Mesenchymal stem cell (in vitro differentiated cells and primary cell): ENCODE measurements around the gene PFN3.

Experiments used
- DNase-seq: peaks from one replicate; pipeline ENCODE4 v3.0.0-alpha.2; 2013
- H2AFZ ChIP-seq: one replicate; pipeline ENCODE4 v1.6.1; 2013; ENCODE audit warnings: low read depth, mild to moderate bottlenecking, control low read depth, inconsistent platforms, low read length, moderate library complexity
- H2AK5ac ChIP-seq: 2 replicates; pipeline ENCODE4 v1.6.1; 2013; ENCODE audit warnings: low read length, moderate library complexity, mild to moderate bottlenecking, inconsistent platforms; ENCODE audit not compliant: severe bottlenecking
- H2BK120ac ChIP-seq: one replicate; pipeline ENCODE4 v1.6.1; 2013; ENCODE audit warnings: low read depth, mild to moderate bottlenecking, inconsistent platforms, low read length, moderate library complexity
- H2BK12ac ChIP-seq, 2 experiments: one replicate each; pipeline ENCODE4 v1.6.1; 2013; ENCODE audit warnings: inconsistent platforms in 2 of 2, low read length in 2 of 2, mild to moderate bottlenecking in 2 of 2, moderate library complexity in 2 of 2, control low read depth in 1 of 2
- H2BK15ac ChIP-seq: one replicate; pipeline ENCODE4 v1.6.1; 2013; ENCODE audit warnings: mild to moderate bottlenecking, low read depth, inconsistent platforms; ENCODE audit not compliant: poor library complexity, severe bottlenecking
- H2BK5ac ChIP-seq: 2 replicates; pipeline ENCODE4 v1.6.1; 2013; ENCODE audit warnings: low read depth, mild to moderate bottlenecking, low read length, control low read depth, inconsistent platforms; ENCODE audit not compliant: poor library complexity, severe bottlenecking
- H3K14ac ChIP-seq, 2 experiments: one replicate each; pipeline ENCODE4 v1.6.1; 2013; ENCODE audit warnings: inconsistent platforms in 2 of 2, low read length in 2 of 2, control low read depth in 1 of 2, mild to moderate bottlenecking in 1 of 2, moderate library complexity in 1 of 2
- H3K18ac ChIP-seq, 2 experiments: one replicate each; pipeline ENCODE4 v1.6.1; 2013; ENCODE audit warnings: inconsistent platforms in 2 of 2, low read length in 2 of 2, control low read depth in 1 of 2, low read depth in 1 of 2, mild to moderate bottlenecking in 1 of 2
- H3K23ac ChIP-seq, 2 experiments: one replicate each; pipeline ENCODE4 v1.6.1; 2013; ENCODE audit warnings: inconsistent platforms in 2 of 2, low read length in 2 of 2, mild to moderate bottlenecking in 2 of 2, moderate library complexity in 2 of 2, control low read depth in 1 of 2
- H3K27ac ChIP-seq: 2 replicates; pipeline ENCODE4 v1.5.1; 2013; ENCODE audit warnings: mild to moderate bottlenecking, moderate library complexity, low read length, control low read depth, inconsistent platforms; ENCODE audit not compliant: poor library complexity, severe bottlenecking
- H3K27me3 ChIP-seq, 2 experiments: 2 replicates each; pipeline versions ENCODE4 v1.6.1 to v1.7.0; 2013; ENCODE audit warnings: low read length in 2 of 2, mild to moderate bottlenecking in 2 of 2, moderate library complexity in 2 of 2, control low read depth in 1 of 2, inconsistent platforms in 1 of 2; ENCODE audit not compliant: control insufficient read depth in 1 of 2, insufficient read depth in 1 of 2
- H3K36me3 ChIP-seq, 2 experiments: 2 replicates each; pipeline versions ENCODE4 v1.6.1 to v1.7.0; 2013; ENCODE audit warnings: low read length in 2 of 2, control low read depth in 1 of 2, inconsistent platforms in 1 of 2, low read depth in 1 of 2, mild to moderate bottlenecking in 1 of 2; ENCODE audit not compliant: insufficient read depth in 2 of 2, control insufficient read depth in 1 of 2
- H3K4ac ChIP-seq, 2 experiments: one replicate each; pipeline ENCODE4 v1.6.1; 2013; ENCODE audit warnings: inconsistent platforms in 2 of 2, low read length in 2 of 2, mild to moderate bottlenecking in 2 of 2, moderate library complexity in 2 of 2, control low read depth in 1 of 2, low read depth in 1 of 2
- H3K4me1 ChIP-seq: 2 replicates; pipeline ENCODE4 v1.6.1; 2013; ENCODE audit warnings: low read depth, low read length, control low read depth; ENCODE audit not compliant: control insufficient read depth, insufficient read depth
- H3K4me2 ChIP-seq: 2 replicates; pipeline ENCODE4 v1.6.1; 2013; ENCODE audit warnings: low read length, mild to moderate bottlenecking, inconsistent platforms; ENCODE audit not compliant: poor library complexity, severe bottlenecking
- H3K4me3 ChIP-seq, 2 experiments: 2 replicates each; pipeline versions ENCODE4 v1.5.1 to v1.7.0; 2013; ENCODE audit warnings: low read length in 2 of 2, mild to moderate bottlenecking in 2 of 2, control low read depth in 1 of 2, low read depth in 1 of 2; ENCODE audit not compliant: insufficient read depth in 1 of 2
- H3K79me1 ChIP-seq: replicated peaks from 2 replicates; pipeline ENCODE4 v1.6.1; 2013; ENCODE audit warnings: mild to moderate bottlenecking, control low read depth, low read length, inconsistent platforms; ENCODE audit not compliant: poor library complexity, severe bottlenecking
- H3K9ac ChIP-seq: 2 replicates; pipeline ENCODE4 v1.7.0; 2013; ENCODE audit warnings: mild to moderate bottlenecking, low read length, moderate library complexity
- H3K9me3 ChIP-seq: 2 replicates; pipeline ENCODE4 v1.7.0; 2013; ENCODE audit warnings: mild to moderate bottlenecking, low read length; ENCODE audit not compliant: control insufficient read depth
- H4K8ac ChIP-seq: one replicate; pipeline ENCODE4 v1.6.1; 2013; ENCODE audit warnings: inconsistent platforms, mild to moderate bottlenecking, low read length, moderate library complexity
- H4K91ac ChIP-seq: one replicate; pipeline ENCODE4 v1.6.1; 2013; ENCODE audit warnings: mild to moderate bottlenecking, low read length, inconsistent platforms
- WGBS: methylation state at CpG from one replicate; pipeline ENCODE4 v1.1.7; 2013; ENCODE audit warnings: mixed read lengths; 5-methylcytosine and 5-hydroxymethylcytosine counted together

PFN3 gene

DNA sequence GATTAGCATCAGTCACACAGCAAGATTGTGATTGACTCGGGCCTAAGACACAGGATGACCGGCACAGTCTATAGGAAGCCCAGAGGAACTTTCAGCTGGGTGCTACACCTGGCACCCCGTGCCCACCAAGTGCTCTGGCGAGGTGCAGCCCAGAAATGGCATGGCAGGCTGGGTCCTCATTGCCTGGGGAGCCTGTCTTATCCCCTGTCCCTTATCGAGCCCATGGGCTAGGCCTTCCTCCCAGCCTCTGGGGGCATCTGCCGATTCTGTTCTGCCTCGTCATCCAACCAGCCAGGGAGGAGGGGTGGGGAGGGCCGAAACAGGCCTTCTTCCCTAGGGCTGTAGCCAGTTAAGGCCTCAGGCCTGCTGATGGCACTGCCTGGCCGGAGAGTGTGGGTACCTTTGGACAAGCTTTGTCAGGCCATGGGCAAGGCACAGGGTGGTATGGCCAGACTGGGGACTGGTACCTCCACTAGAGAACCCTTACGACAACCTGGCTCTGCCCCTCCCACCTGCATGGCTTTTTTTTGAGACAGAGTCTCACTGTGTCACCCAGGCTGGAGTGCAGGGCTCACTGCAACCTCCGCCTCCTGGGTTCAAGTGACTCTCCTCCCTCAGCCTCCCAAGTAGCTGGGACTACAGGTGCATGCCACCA lies 27.6 kb upstream of the PFN3 start:
- DNase-seq: no peak
- Histone ChIP-seq H3K23ac (no peak overlapping the region), H4K91ac (no peak overlapping the region), H3K4me2 (no peak overlapping the region), H3K27me3 (no peaks in the 10 kb centered on the region), H2BK12ac (no peak overlapping the region), H3K36me3 (peaks cover 20 to 34% of the 10 kb centered on the region in 2 experiments), H3K27ac (no peak overlapping the region), H2AFZ (no peak overlapping the region), H3K4me3 (peak overlapping the region in 1 of 2 experiments; percentile 90), H3K18ac (no peak overlapping the region), H2BK120ac (no peak overlapping the region), H3K9ac (peak overlapping the region; percentile 93), H3K79me1 (peaks cover 39% of the 10 kb centered on the region), H4K8ac (no peak overlapping the region), H2AK5ac (no peak overlapping the region), H3K14ac (no peak overlapping the region), H2BK15ac (peak overlapping the region; percentile 56), H3K9me3 (no peaks in the 10 kb centered on the region), H2BK5ac (no peak overlapping the region), H3K4ac (no peak overlapping the region), H3K4me1 (peaks cover 23% of the 10 kb centered on the region)
- 91% methylated on average over 11 of the region's 11 CpGs for WGBS

DNA sequence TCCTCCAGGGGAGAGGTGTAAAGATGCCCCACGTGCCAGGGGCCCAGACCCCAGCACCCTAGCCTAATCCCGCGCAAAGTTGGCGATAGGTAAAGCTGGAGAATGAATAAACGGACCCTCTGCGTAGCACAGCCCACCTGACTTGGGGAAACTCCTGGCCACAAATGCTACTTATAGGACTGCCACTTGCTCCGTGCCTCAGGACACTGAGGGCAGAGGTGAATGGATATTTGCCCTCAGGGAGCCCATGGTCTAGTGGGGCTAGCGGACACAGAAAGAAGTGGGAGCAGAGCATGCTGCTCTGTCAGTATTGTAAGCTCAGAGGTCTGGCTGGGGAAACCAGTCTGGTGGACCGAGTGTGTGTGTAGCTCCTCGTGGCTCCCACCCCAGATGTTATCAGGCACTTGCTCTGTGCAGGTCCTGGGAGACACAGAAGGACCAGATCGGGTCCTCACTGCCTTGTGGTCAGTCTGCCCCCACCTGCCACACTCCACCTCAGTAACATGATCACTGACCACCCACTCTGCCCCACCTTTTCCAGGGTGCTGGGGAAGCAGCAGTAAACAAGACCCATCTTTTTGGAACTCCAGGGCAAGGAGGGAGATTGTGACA lies 26.9 kb upstream of the PFN3 start:
- peak overlapping the region; percentile 57 for H2BK120ac ChIP-seq
- H3K18ac ChIP-seq: peak overlapping the region; percentile 86 to 97
- H4K91ac ChIP-seq: no peak overlapping the region
- peak overlapping the region; percentile 98 for H2BK15ac ChIP-seq
- H3K36me3 ChIP-seq: peaks cover 13 to 27% of the 10 kb centered on the region in 2 experiments
- H2AFZ ChIP-seq: peak overlapping the region; percentile 67
- peak; percentile 33 for DNase-seq
- no peaks in the 10 kb centered on the region for H3K9me3 ChIP-seq
- H3K14ac ChIP-seq: peak overlapping the region in 1 of 2 experiments; percentile 53
- peaks cover 39% of the 10 kb centered on the region for H3K79me1 ChIP-seq
- no peak overlapping the region for H2BK5ac ChIP-seq
- H3K27me3 ChIP-seq: no peaks in the 10 kb centered on the region
- peak overlapping the region; percentile 93 for H3K9ac ChIP-seq
- no peak overlapping the region for H4K8ac ChIP-seq
- peak overlapping the region in 1 of 2 experiments; percentile 27 for H3K23ac ChIP-seq
- H2AK5ac ChIP-seq: peak overlapping the region; percentile 65
- H3K27ac ChIP-seq: no peak overlapping the region
- peak overlapping the region; percentile 43 to 77 for H3K4ac ChIP-seq
- H3K4me1 ChIP-seq: peaks cover 23% of the 10 kb centered on the region
- WGBS: 26% methylated on average over 11 of the region's 11 CpGs
- peak overlapping the region in 1 of 2 experiments; percentile 56 for H2BK12ac ChIP-seq
- H3K4me3 ChIP-seq: peak overlapping the region; percentile 79 to 90
- peak overlapping the region; percentile 88 for H3K4me2 ChIP-seq

DNA sequence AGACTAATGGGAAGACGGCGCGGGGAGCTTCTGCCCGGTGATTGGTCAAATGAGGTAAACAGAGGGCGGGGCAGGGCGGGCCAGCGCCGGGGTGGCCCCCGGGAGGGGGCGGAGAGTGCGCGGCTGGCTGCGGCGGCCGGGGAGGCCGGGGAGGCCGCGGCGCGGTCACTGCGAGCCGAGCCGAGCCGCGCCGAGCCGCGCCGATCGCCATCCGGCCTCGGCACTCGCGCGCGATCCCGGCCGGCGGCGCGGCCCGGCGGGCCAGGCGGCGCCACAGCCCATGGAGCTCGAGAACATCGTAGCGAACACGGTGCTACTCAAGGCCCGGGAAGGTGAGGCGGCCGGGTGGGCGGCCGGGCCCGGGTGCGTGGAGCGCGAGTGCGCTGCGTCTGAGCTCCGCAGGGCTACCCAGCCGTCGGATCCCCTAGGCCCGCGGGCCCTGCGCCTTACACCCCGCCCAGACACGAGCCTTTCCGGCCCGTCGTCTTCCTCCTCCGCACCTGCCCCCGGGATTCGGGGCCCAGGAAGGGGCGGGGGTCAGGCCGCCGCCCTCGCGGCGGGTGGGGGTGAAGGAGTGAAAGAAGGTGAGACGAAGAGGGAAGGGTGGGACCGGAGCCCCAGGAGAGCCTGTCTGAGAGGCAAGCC lies 26.2 kb upstream of the PFN3 start, which contains the start of gene GRK6:
TSS of gene GRK6 (plus strand) at position 111 of the 645 bp plus-strand sequence. CDS start at position 281, 170 bp downstream.
- Histone ChIP-seq H3K79me1 (peaks cover 35% of the 10 kb centered on the region), H2BK12ac (peak within 1 kb of the TSS; percentile 66 to 93)
- WGBS: under 1% methylated on average over 58 of the region's 82 CpGs

More for the DNA sequence above, 26.2 kb upstream of the PFN3 start, which contains the start of gene GRK6:
- Histone ChIP-seq H3K9ac (peak within 1 kb of the TSS; percentile 93), H3K4me2 (peak within 1 kb of the TSS; percentile 88), H3K18ac (peak within 1 kb of the TSS; percentile 94 to 97), H3K4me1 (peaks cover 23% of the 10 kb centered on the region), H4K8ac (peak within 1 kb of the TSS; percentile 95), H3K4ac (peak within 1 kb of the TSS; percentile 71 to 77), H2BK5ac (peak within 1 kb of the TSS; percentile 40), H2AFZ (peak within 1 kb of the TSS; percentile 67), H3K36me3 (peaks cover 8 to 20% of the 10 kb centered on the region in 2 experiments), H3K14ac (peak within 1 kb of the TSS in 1 of 2 experiments; percentile 53), H3K27ac (peak within 1 kb of the TSS; percentile 95), H3K23ac (peak within 1 kb of the TSS; percentile 3 to 27), H2BK15ac (peak within 1 kb of the TSS; percentile 98), H3K4me3 (peak within 1 kb of the TSS; percentile 79 to 90), H4K91ac (peak within 1 kb of the TSS; percentile 86), H2AK5ac (peak within 1 kb of the TSS; percentile 65), H2BK120ac (peak within 1 kb of the TSS; percentile 71), H3K9me3 (no peaks in the 10 kb centered on the region), H3K27me3 (no peaks in the 10 kb centered on the region)
- peak; percentile 48 for DNase-seq
